ENCODE data around the gene PPM1L.

- TF ChIP-seq CTCF (conservative IDR thresholded peaks at IDR 0.05; ENCODE audit: low read depth, low read length) (no peak), EZH2 (IDR thresholded peaks at IDR 0.05; ENCODE audit: borderline replicate concordance, low read depth, low read length, poor library complexity, severe bottlenecking) (no peak)
These were observed 275.1 kb downstream of the PPM1L start for GRCh38 chr3:161031134-161031533.
